Progenitor cell of endocrine pancreas (in vitro differentiated cells): ENCODE measurements around the gene YPEL4. TPM values are rescaled to one million over a fixed set of nuclear protein-coding genes. Genes with fewer than 3 reads are reported as not detected.

Experiments
- DNase-seq: peaks from one replicate; pipeline ENCODE4 v3.0.0; 2021; ENCODE audit warnings: low spot score; ENCODE audit not compliant: unreplicated experiment
- H3K27ac Mint-ChIP-seq: 2 replicates; pipeline ENCODE4 v1.8.0; 2021; ENCODE audit warnings: mild to moderate bottlenecking, moderate library complexity, mixed read lengths
- H3K27me3 Mint-ChIP-seq: 2 replicates; pipeline ENCODE4 v1.8.0; 2021; ENCODE audit warnings: mixed read lengths
- H3K36me3 Mint-ChIP-seq: 2 replicates; pipeline ENCODE4 v1.8.0; 2022; ENCODE audit warnings: mixed read lengths; ENCODE audit not compliant: insufficient read depth
- H3K4me1 Mint-ChIP-seq: 2 replicates; pipeline ENCODE4 v1.8.0; 2021; ENCODE audit warnings: low read depth, mixed read lengths
- H3K4me3 Mint-ChIP-seq: 2 replicates; pipeline ENCODE4 v1.8.0; 2021; ENCODE audit warnings: low read depth, mild to moderate bottlenecking, moderate library complexity, mixed read lengths
- H3K9me3 Mint-ChIP-seq: 2 replicates; pipeline ENCODE4 v1.8.0; 2021; ENCODE audit warnings: low read depth, mixed read lengths
- total RNA-seq: library from RNA; stranded (reverse); gene quantifications from 2 replicates; pipeline ENCODE4 v1.2.1, GENCODE V29; 2021
- TF ChIP-seq, protein P1 (sequence below): fragments of 200-600 bp; sonication (generic); IDR thresholded peaks from one replicate; pipeline ENCODE4 v1.5.0; 2021; ENCODE audit warnings: antibody characterized with exemption, mild to moderate bottlenecking; ENCODE audit not compliant: unreplicated experiment

Gene YPEL4
- total RNA-seq, 1 donor from 2014 or later, result 0.22 TPM

DNA sequence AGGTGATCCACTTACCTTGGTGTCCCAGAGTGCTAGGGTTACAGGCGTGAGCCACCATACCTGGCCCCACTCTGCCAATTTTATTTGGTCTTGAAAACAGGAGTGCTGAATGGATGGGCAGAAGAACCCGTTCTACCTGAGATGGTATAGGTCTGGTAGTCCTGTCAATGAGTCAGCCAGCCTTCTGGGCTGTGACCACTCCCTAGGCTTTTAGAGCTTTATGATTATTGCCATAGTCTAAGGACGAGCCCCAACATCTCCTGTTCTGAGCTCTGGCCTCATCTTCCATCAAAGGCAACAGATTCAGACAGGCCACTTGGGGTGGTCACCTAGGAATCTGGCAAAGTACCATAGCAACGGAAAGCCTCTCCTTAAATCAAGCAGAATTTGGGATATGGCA is 29.7 kb upstream of the YPEL4 start:
- no peak for DNase-seq
- TF ChIP-seq, protein P1, sequence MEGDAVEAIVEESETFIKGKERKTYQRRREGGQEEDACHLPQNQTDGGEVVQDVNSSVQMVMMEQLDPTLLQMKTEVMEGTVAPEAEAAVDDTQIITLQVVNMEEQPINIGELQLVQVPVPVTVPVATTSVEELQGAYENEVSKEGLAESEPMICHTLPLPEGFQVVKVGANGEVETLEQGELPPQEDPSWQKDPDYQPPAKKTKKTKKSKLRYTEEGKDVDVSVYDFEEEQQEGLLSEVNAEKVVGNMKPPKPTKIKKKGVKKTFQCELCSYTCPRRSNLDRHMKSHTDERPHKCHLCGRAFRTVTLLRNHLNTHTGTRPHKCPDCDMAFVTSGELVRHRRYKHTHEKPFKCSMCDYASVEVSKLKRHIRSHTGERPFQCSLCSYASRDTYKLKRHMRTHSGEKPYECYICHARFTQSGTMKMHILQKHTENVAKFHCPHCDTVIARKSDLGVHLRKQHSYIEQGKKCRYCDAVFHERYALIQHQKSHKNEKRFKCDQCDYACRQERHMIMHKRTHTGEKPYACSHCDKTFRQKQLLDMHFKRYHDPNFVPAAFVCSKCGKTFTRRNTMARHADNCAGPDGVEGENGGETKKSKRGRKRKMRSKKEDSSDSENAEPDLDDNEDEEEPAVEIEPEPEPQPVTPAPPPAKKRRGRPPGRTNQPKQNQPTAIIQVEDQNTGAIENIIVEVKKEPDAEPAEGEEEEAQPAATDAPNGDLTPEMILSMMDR, result no peak
- H3K9me3 Mint-ChIP-seq, result no peaks in the 10 kb centered on the region
- H3K36me3 Mint-ChIP-seq, result peaks cover 17% of the 10 kb centered on the region
- H3K4me3 Mint-ChIP-seq, result no peak overlapping the region
- H3K27me3 Mint-ChIP-seq, result no peaks in the 10 kb centered on the region
- H3K4me1 Mint-ChIP-seq, result peaks cover 14% of the 10 kb centered on the region
- no peak overlapping the region for H3K27ac Mint-ChIP-seq

GRCh38 chr11:57675176-57675941 is 25.6 kb upstream of the YPEL4 start:
- H3K4me1 Mint-ChIP-seq, result peaks cover 31% of the 10 kb centered on the region
- no peak overlapping the region for H3K4me3 Mint-ChIP-seq
- no peaks in the 10 kb centered on the region for H3K27me3 Mint-ChIP-seq
- no peaks in the 10 kb centered on the region for H3K9me3 Mint-ChIP-seq
- peaks cover 15% of the 10 kb centered on the region for H3K36me3 Mint-ChIP-seq
- peak overlapping the region; percentile 58 for H3K27ac Mint-ChIP-seq
- no peak for DNase-seq
- TF ChIP-seq, protein P1, result no peak

GRCh38 chr11:57674251-57674650 is 24.5 kb upstream of the YPEL4 start:
- TF ChIP-seq, protein P1, result no peak
- no peaks in the 10 kb centered on the region for H3K27me3 Mint-ChIP-seq
- no peaks in the 10 kb centered on the region for H3K9me3 Mint-ChIP-seq
- DNase-seq, result no peak
- H3K4me1 Mint-ChIP-seq, result peaks cover 37% of the 10 kb centered on the region
- H3K36me3 Mint-ChIP-seq, result peaks cover 15% of the 10 kb centered on the region
- H3K4me3 Mint-ChIP-seq, result no peak overlapping the region
- peak overlapping the region; percentile 18 for H3K27ac Mint-ChIP-seq

DNA sequence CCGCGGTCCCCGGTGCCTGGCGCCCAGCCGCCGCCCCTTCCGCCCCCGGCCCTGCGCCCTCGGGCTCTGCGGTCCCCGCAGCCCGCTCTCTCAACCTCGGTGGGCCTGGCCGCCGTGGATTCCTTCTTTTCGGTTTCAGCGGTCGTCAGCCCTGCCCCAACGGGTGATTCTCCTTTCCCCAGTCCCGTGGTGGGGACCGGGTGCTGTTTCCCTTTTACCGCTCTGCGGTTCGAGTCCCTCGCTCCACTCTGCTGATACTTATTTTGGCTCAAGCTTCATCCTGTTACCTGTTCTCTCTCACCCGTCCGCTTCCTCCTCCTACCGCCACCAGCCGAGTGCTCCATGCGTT is 18.7 kb upstream of the YPEL4 start:
- no peak for DNase-seq
- Mint-ChIP-seq H3K27ac (peak overlapping the region; percentile 100), H3K4me1 (peaks cover 33% of the 10 kb centered on the region), H3K9me3 (no peaks in the 10 kb centered on the region), H3K4me3 (peak overlapping the region; percentile 98), H3K27me3 (no peaks in the 10 kb centered on the region), H3K36me3 (peaks cover 8% of the 10 kb centered on the region)
- TF ChIP-seq, protein P1, result no peak

GRCh38 chr11:57667736-57668433 is 18.2 kb upstream of the YPEL4 start, which contains the start of gene ZDHHC5:
Gene ZDHHC5 (plus strand): TSS chr11:57668114. CDS start chr11:57673091, 4,977 bp downstream.
- H3K4me1 Mint-ChIP-seq, result peaks cover 29% of the 10 kb centered on the region
- peak within 1 kb of the TSS; percentile 100 for H3K27ac Mint-ChIP-seq
- DNase-seq, result peak; percentile 97
- H3K4me3 Mint-ChIP-seq, result peak within 1 kb of the TSS; percentile 98
- TF ChIP-seq, protein P1, result peak; percentile 54
- H3K9me3 Mint-ChIP-seq, result no peaks in the 10 kb centered on the region
- no peaks in the 10 kb centered on the region for H3K27me3 Mint-ChIP-seq
- H3K36me3 Mint-ChIP-seq, result peaks cover 3% of the 10 kb centered on the region
